ENCODE data around the gene TAF5L. TPM values are rescaled to one million over a fixed set of nuclear protein-coding genes. Genes with fewer than 3 reads are reported as not detected.
A peak's percentile ranks its signal among the peaks of the same experiment; 100 is the strongest.

TAF5L gene
- total and polyA plus RNA-seq, 2 of the 13 experiments (the other 11 are each of a cell fraction or from before 2014, with no cell fraction given), result 10.8 to 18.2 TPM

DNA sequence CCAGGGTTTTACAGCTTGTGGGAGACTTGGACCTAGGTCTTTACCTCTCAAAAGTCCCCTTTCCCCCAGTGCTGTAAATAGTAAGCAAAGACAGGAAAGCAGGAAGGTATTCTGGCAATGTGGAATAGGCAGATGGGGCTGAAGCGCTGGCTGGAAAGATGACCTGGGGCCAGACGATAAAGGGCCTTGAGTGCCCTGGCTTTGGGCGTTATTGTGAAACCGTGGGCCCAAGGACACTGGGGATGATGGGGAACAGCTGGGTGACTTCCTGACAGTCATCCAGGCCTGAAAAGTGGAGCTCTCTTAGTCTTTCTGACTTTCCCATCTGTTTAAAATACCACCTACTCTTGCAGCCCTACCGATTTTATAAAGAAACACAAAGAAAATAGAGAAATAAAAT is 16.5 kb upstream of the TAF5L start:
- no peak overlapping the region for H2AFZ ChIP-seq (ENCODE audit: low read length)
- no peak overlapping the region for H3K9ac ChIP-seq (ENCODE audit: insufficient read depth, low read depth, low read length)
- in situ Hi-C loops (cut with HindIII; ENCODE audit: extremely low pct_ligation_motif_present, low pct_unique_long_range_greater_than_20kb) (no loop called here), intact Hi-C loops (cut with micrococcal nuclease; ENCODE audit: unreplicated experiment) (no loop called here)
- ChIA-PET CTCF (ENCODE audit: low intra/inter-chr PET ratio, low total read pairs) (no interaction called here), POLR2A (no interaction called here)
- ATAC-seq (no peak), DNase-seq (ENCODE audit: low spot score) (no peak), FAIRE-seq (no peak)
- BruUV-seq (replicated peaks), result no TSS peak
- WGBS (ENCODE audit: low lambda C conversion rate), result 87% methylated on average over 5 of the region's 5 CpGs
- TF ChIP-seq ETV6 (CRISPR knock-in tag; conservative IDR thresholded peaks at IDR 0.05), result no peak
- TF ChIP-seq ZNF263 (CRISPR knock-in tag; IDR thresholded peaks at IDR 0.05), result peak; percentile 76
- no peak for TF ChIP-seq WIZ (CRISPR knock-in tag; IDR thresholded peaks at IDR 0.05)
- no peaks in the 10 kb centered on the region for H3K27me3 ChIP-seq (ENCODE audit: control insufficient read depth in 1 of 2, insufficient read depth in 2 of 2, low read length in 2 of 2)
- H3K4me3 ChIP-seq (replicated peaks in 1 of 3; ENCODE audit: insufficient read depth in 1 of 3, low read depth in 2 of 3, low read length in 3 of 3), result no peak overlapping the region
- H3K79me2 ChIP-seq (ENCODE audit: insufficient read depth, low read length), result peaks cover 4% of the 10 kb centered on the region
- no peaks in the 10 kb centered on the region for H3K4me1 ChIP-seq (ENCODE audit: insufficient read depth, low read length)
- peaks cover 25 to 65% of the 10 kb centered on the region in 2 experiments for H3K36me3 ChIP-seq (replicated peaks in 1 of 2; ENCODE audit: control insufficient read depth in 1 of 2, insufficient read depth in 2 of 2, low read length in 2 of 2)
- no peak overlapping the region for H3K27ac ChIP-seq (ENCODE audit: extremely low read length, insufficient read depth, low read length)
- no peak overlapping the region for H3K4me2 ChIP-seq (ENCODE audit: low read depth, low read length)
- H3K9me3 ChIP-seq (ENCODE audit: low read length), result no peaks in the 10 kb centered on the region
- no peaks in the 10 kb centered on the region for H4K20me1 ChIP-seq (ENCODE audit: insufficient read depth, low read length)

DNA sequence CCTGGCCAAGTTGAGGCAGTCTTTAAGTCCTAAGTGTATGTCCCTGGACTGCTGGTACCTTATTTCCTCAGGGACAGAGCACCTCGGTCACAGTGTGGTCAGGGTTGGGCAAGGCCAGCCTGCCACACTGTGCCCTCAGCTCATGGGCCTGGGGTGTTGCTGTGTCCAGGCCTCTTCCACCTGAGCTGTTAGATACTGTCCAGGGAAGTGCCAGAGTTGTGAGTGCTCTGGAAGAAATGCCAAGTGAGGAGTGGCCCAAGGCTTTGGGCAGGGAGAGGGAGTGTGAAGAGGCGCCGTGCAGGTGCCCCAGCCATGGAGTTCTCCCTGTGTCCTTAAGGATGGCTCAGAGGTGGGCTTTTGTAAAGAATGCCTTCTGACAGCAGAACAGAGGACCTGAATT is 15.4 kb upstream of the TAF5L start:
- no peak overlapping the region for H2AFZ ChIP-seq (ENCODE audit: low read length)
- H3K9ac ChIP-seq (ENCODE audit: insufficient read depth, low read depth, low read length), result no peak overlapping the region
- ChIA-PET POLR2A (no interaction called here), CTCF (ENCODE audit: low intra/inter-chr PET ratio, low total read pairs) (no interaction called here)
- WGBS (ENCODE audit: low lambda C conversion rate), result no CpG with 5 or more reads among the region's 3 CpGs
- ATAC-seq (no peak), DNase-seq (ENCODE audit: low spot score) (no peak), FAIRE-seq (no peak)
- no peak overlapping the region for H3K27ac ChIP-seq (ENCODE audit: extremely low read length, insufficient read depth, low read length)
- H3K79me2 ChIP-seq (ENCODE audit: insufficient read depth, low read length), result peaks cover 4% of the 10 kb centered on the region
- no peaks in the 10 kb centered on the region for H3K27me3 ChIP-seq (ENCODE audit: control insufficient read depth in 1 of 2, insufficient read depth in 2 of 2, low read length in 2 of 2)
- in situ Hi-C loops (cut with HindIII; ENCODE audit: extremely low pct_ligation_motif_present, low pct_unique_long_range_greater_than_20kb), result no loop called here
- no TSS peak for BruUV-seq (replicated peaks)
- H4K20me1 ChIP-seq (ENCODE audit: insufficient read depth, low read length), result no peaks in the 10 kb centered on the region
- intact Hi-C loops (cut with micrococcal nuclease; ENCODE audit: unreplicated experiment), result no loop called here
- H3K4me2 ChIP-seq (ENCODE audit: low read depth, low read length), result no peak overlapping the region
- peaks cover 23 to 66% of the 10 kb centered on the region in 2 experiments for H3K36me3 ChIP-seq (replicated peaks in 1 of 2; ENCODE audit: control insufficient read depth in 1 of 2, insufficient read depth in 2 of 2, low read length in 2 of 2)
- H3K9me3 ChIP-seq (ENCODE audit: low read length), result no peaks in the 10 kb centered on the region
- no peaks in the 10 kb centered on the region for H3K4me1 ChIP-seq (ENCODE audit: insufficient read depth, low read length)
- H3K4me3 ChIP-seq (replicated peaks in 1 of 3; ENCODE audit: insufficient read depth in 1 of 3, low read depth in 2 of 3, low read length in 3 of 3), result no peak overlapping the region
- no peak for TF ChIP-seq ZNF33A (CRISPR knock-in tag; IDR thresholded peaks at IDR 0.05; ENCODE audit: borderline replicate concordance)
- no peak for TF ChIP-seq ZFP36L2 (CRISPR knock-in tag; IDR thresholded peaks at IDR 0.05)
- TF ChIP-seq SIX1 (CRISPR knock-in tag; IDR thresholded peaks at IDR 0.05; ENCODE audit: borderline replicate concordance), result no peak
- TF ChIP-seq, protein P1, sequence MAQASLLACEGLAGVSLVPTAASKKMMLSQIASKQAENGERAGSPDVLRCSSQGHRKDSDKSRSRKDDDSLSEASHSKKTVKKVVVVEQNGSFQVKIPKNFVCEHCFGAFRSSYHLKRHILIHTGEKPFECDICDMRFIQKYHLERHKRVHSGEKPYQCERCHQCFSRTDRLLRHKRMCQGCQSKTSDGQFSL (CRISPR knock-in tag; IDR thresholded peaks at IDR 0.05), result no peak
- no peak for TF ChIP-seq ISL2 (CRISPR knock-in tag; IDR thresholded peaks at IDR 0.05)
- TF ChIP-seq EHMT2 (IDR thresholded peaks at IDR 0.05; ENCODE audit: borderline replicate concordance, low read depth, low read length), result no peak
- TF ChIP-seq ZNF567 (CRISPR knock-in tag; IDR thresholded peaks at IDR 0.05; ENCODE audit: borderline replicate concordance), result no peak
- no peak for TF ChIP-seq ZBTB14 (CRISPR knock-in tag; IDR thresholded peaks at IDR 0.05)
- TF ChIP-seq THYN1 (CRISPR knock-in tag; IDR thresholded peaks at IDR 0.05; ENCODE audit: borderline replicate concordance, low read depth), result no peak
- TF ChIP-seq NONO (IDR thresholded peaks at IDR 0.05), result no peak
- no peak for TF ChIP-seq NONO (CRISPR knock-in tag; conservative IDR thresholded peaks at IDR 0.05)
- TF ChIP-seq ZNF282 (IDR thresholded peaks at IDR 0.05; ENCODE audit: partially characterized antibody), result no peak
- no peak for TF ChIP-seq CEBPB (IDR thresholded peaks at IDR 0.05; ENCODE audit: borderline replicate concordance, low read depth, low read length)
- no peak for TF ChIP-seq RNF2 (conservative IDR thresholded peaks at IDR 0.05; ENCODE audit: low read depth)
- TF ChIP-seq ZNF782 (CRISPR knock-in tag; IDR thresholded peaks at IDR 0.05; ENCODE audit: borderline replicate concordance), result no peak
- TF ChIP-seq MIER2 (CRISPR knock-in tag; IDR thresholded peaks at IDR 0.05), result no peak
- TF ChIP-seq ZNF670 (CRISPR knock-in tag; IDR thresholded peaks at IDR 0.05; ENCODE audit: borderline replicate concordance), result no peak
- no peak for TF ChIP-seq ZNF484 (CRISPR knock-in tag; IDR thresholded peaks at IDR 0.05; ENCODE audit: borderline replicate concordance, low read depth)
